H1 (cell line): ENCODE data around the gene ATP7B. TPM values are rescaled to one million over a fixed set of nuclear protein-coding genes. Genes with fewer than 3 reads are reported as not detected.
A peak's percentile ranks its signal among the peaks of the same experiment; 100 is the strongest.

Experiments used
- CTCF ChIA-PET: fragments of 300-600 bp; sonication (Branson Sonifier 250); formaldehyde crosslinking; loops from one replicate; lab custom pipeline; 2021; ENCODE audit not compliant: partially characterized antibody; lab: Charles Lee
- POLR2A ChIA-PET: fragments of 300-600 bp; sonication (Branson Sonifier 250); formaldehyde crosslinking; loops from one replicate; lab custom pipeline; 2021; ENCODE audit warnings: inconsistent platforms; ENCODE audit not compliant: partially characterized antibody; lab: Charles Lee
- DNase-seq, 2 experiments: peaks; one replicate each; pipeline versions ENCODE4 v3.0.0 to v3.0.0-alpha.2; 2010 to 2022; ENCODE audit warnings: low spot score in 2 of 2, low read depth in 1 of 2, mixed read lengths in 1 of 2
- FAIRE-seq: peaks from 2 replicates; lab custom pipeline; 2011; peaks lifted over from hg19 to GRCh38; lab: Jason Lieb, UNC
- H2AFZ ChIP-seq: 2 replicates; pipeline ENCODE4 v1.8.1; 2012; ENCODE audit warnings: low read length, inconsistent platforms
- H2AK5ac ChIP-seq: 2 replicates; pipeline ENCODE4 v1.6.1; 2013; ENCODE audit warnings: low read depth, low read length
- H2BK120ac ChIP-seq: replicated peaks from 2 replicates; pipeline ENCODE3; 2013; ENCODE audit warnings: low read depth, low read length, inconsistent platforms
- H2BK12ac ChIP-seq: 2 replicates; pipeline ENCODE4 v1.6.1; 2013; ENCODE audit warnings: low read depth, low read length
- H2BK15ac ChIP-seq: 2 replicates; pipeline ENCODE4 v1.6.1; 2013; ENCODE audit warnings: low read length
- H2BK20ac ChIP-seq: 2 replicates; pipeline ENCODE4 v1.6.1; 2013; ENCODE audit warnings: low read length
- H2BK5ac ChIP-seq: 2 replicates; pipeline ENCODE4 v1.6.1; 2013; ENCODE audit warnings: low read depth, low read length
- H3K14ac ChIP-seq: 2 replicates; pipeline ENCODE4 v1.6.1; 2013; ENCODE audit warnings: inconsistent platforms; ENCODE audit not compliant: insufficient read length
- H3K18ac ChIP-seq: 2 replicates; pipeline ENCODE4 v1.6.1; 2013; ENCODE audit warnings: low read length; ENCODE audit errors: extremely low read depth
- H3K23ac ChIP-seq: 2 replicates; pipeline ENCODE4 v1.6.1; 2013; ENCODE audit warnings: inconsistent platforms; ENCODE audit not compliant: insufficient read length
- H3K23me2 ChIP-seq: 2 replicates; pipeline ENCODE4 v1.6.1; 2013; ENCODE audit warnings: low read depth, low read length
- H3K27ac ChIP-seq: 2 replicates; pipeline ENCODE4 v1.6.1; 2011; ENCODE audit warnings: low read depth, low read length, inconsistent platforms
- H3K27me3 ChIP-seq, 4 experiments: replicated peaks in 1 of 4; 1 replicate in 1 of 4; 2 replicates in 3 of 4; pipeline versions ENCODE4 v1.6.1 to v1.8.1; 2011 to 2013; ENCODE audit warnings: low read length in 3 of 4, mild to moderate bottlenecking in 3 of 4, inconsistent platforms in 2 of 4, mixed read lengths in 2 of 4, moderate library complexity in 1 of 4; ENCODE audit not compliant: control insufficient read depth in 3 of 4, insufficient read depth in 3 of 4; ENCODE audit errors: extremely low read depth in 1 of 4
- H3K36me3 ChIP-seq, 4 experiments: 2 replicates each; pipeline versions ENCODE4 v1.6.1 to v1.8.1; 2011 to 2013; ENCODE audit warnings: mild to moderate bottlenecking in 4 of 4, low read length in 3 of 4, moderate library complexity in 2 of 4, control low read depth in 1 of 4, inconsistent platforms in 1 of 4; ENCODE audit not compliant: insufficient read depth in 4 of 4, control insufficient read depth in 2 of 4
- H3K4ac ChIP-seq: replicated peaks from 2 replicates; pipeline ENCODE3; 2013; ENCODE audit warnings: low read length, low read depth, mixed read lengths, inconsistent platforms; ENCODE audit not compliant: insufficient read length
- H3K4me1 ChIP-seq, 4 experiments: replicated peaks in 1 of 4; 1 replicate in 1 of 4; 2 replicates in 3 of 4; pipeline versions ENCODE4 v1.6.1 to v1.8.1; 2011 to 2013; ENCODE audit warnings: low read length in 3 of 4, inconsistent platforms in 2 of 4, mixed read lengths in 1 of 4; ENCODE audit not compliant: insufficient read depth in 4 of 4, control insufficient read depth in 3 of 4
- H3K4me2 ChIP-seq, 2 experiments: 2 replicates each; pipeline versions ENCODE4 v1.6.1 to v1.8.1; 2011 to 2013; ENCODE audit warnings: low read depth in 2 of 2, low read length in 2 of 2, control low read depth in 1 of 2, inconsistent platforms in 1 of 2, mild to moderate bottlenecking in 1 of 2; ENCODE audit not compliant: insufficient read depth in 1 of 2
- H3K4me3 ChIP-seq, 4 experiments: fragments of 200-600, 300-600 bp in 1 of 4; sonication (generic), shearing (Covaris generic), sonication (Bioruptor Twin) in 1 of 4; 2 replicates each; pipeline versions ENCODE4 v1.5.1 to v1.8.1; 2011 to 2016; ENCODE audit warnings: low read length in 4 of 4, low read depth in 3 of 4, control low read depth in 2 of 4, inconsistent platforms in 2 of 4, mild to moderate bottlenecking in 2 of 4, mixed read lengths in 1 of 4, moderate library complexity in 1 of 4; ENCODE audit not compliant: insufficient read depth in 2 of 4; ENCODE audit errors: extremely low read depth in 1 of 4
- H3K56ac ChIP-seq: replicated peaks from 2 replicates; pipeline ENCODE3; 2013; ENCODE audit warnings: low read depth, mild to moderate bottlenecking, mixed read lengths, low read length, inconsistent platforms; ENCODE audit not compliant: insufficient read length
- H3K79me1 ChIP-seq: 2 replicates; pipeline ENCODE4 v1.6.1; 2013; ENCODE audit warnings: low read depth, low read length, control low read depth
- H3K79me2 ChIP-seq, 2 experiments: 2 replicates each; pipeline versions ENCODE4 v1.6.1 to v1.8.1; 2012 to 2013; ENCODE audit warnings: low read length in 2 of 2, mild to moderate bottlenecking in 2 of 2, inconsistent platforms in 1 of 2; ENCODE audit not compliant: insufficient read depth in 2 of 2, control insufficient read depth in 1 of 2
- H3K9ac ChIP-seq, 4 experiments: replicated peaks in 1 of 4; 1 replicate in 1 of 4; 2 replicates in 3 of 4; pipeline versions ENCODE4 v1.6.1 to v1.8.1; 2011 to 2013; ENCODE audit warnings: low read depth in 3 of 4, low read length in 3 of 4, control low read depth in 2 of 4, mild to moderate bottlenecking in 2 of 4, moderate library complexity in 2 of 4, inconsistent platforms in 1 of 4; ENCODE audit errors: extremely low read depth in 1 of 4
- H3K9me3 ChIP-seq, 2 experiments: 2 replicates each; pipeline versions ENCODE4 v1.6.1 to v1.8.1; 2012 to 2013; ENCODE audit warnings: mild to moderate bottlenecking in 2 of 2, moderate library complexity in 2 of 2, control low read depth in 1 of 2, inconsistent platforms in 1 of 2, low read depth in 1 of 2, low read length in 1 of 2, mixed read lengths in 1 of 2; ENCODE audit not compliant: insufficient read depth in 2 of 2
- H4K20me1 ChIP-seq, 2 experiments: replicated peaks in 1 of 2; 2 replicates each; pipeline versions ENCODE3 to v1.8.1; 2011 to 2013; ENCODE audit warnings: inconsistent platforms in 2 of 2, low read length in 2 of 2, mild to moderate bottlenecking in 1 of 2; ENCODE audit not compliant: insufficient read depth in 2 of 2, control insufficient read depth in 1 of 2
- H4K5ac ChIP-seq: 2 replicates; pipeline ENCODE4 v1.6.1; 2013; ENCODE audit warnings: low read length, low read depth, mixed read lengths, inconsistent platforms; ENCODE audit not compliant: insufficient read length
- H4K8ac ChIP-seq: 2 replicates; pipeline ENCODE4 v1.8.0; 2013; ENCODE audit warnings: mild to moderate bottlenecking, moderate library complexity, low read length, inconsistent platforms; ENCODE audit not compliant: insufficient read depth; ENCODE audit errors: extremely low read depth
- H4K91ac ChIP-seq: replicated peaks from 2 replicates; pipeline ENCODE3; 2013; ENCODE audit warnings: low read length, mixed read lengths, inconsistent platforms; ENCODE audit not compliant: insufficient read length
- CBX5 ChIP-seq: fragments of 300-800, 300-1000 bp; sonication (generic); IDR thresholded peaks from 2 replicates; pipeline ENCODE4 v1.7.1; 2016; ENCODE audit warnings: antibody characterized with exemption, low read length, low read depth
- CTBP2 ChIP-seq: IDR thresholded peaks from 2 replicates; pipeline ENCODE4 v1.7.0; 2011; ENCODE audit warnings: borderline replicate concordance, mild to moderate bottlenecking, moderate library complexity, mixed read lengths, low read length; ENCODE audit not compliant: insufficient read depth, insufficient read length
- EZH2 ChIP-seq: fragments of 200-600 bp; sonication (generic); IDR thresholded peaks from 2 replicates; pipeline ENCODE4 v1.7.1; 2012; ENCODE audit warnings: low read depth, mild to moderate bottlenecking, moderate library complexity, low read length, inconsistent platforms; ENCODE audit not compliant: severe bottlenecking
- KDM4A ChIP-seq: IDR thresholded peaks from one replicate; pipeline ENCODE4 v1.7.1; 2012; ENCODE audit warnings: low read depth, mild to moderate bottlenecking, moderate library complexity, low read length, inconsistent platforms; ENCODE audit not compliant: severe bottlenecking
- KDM5A ChIP-seq: fragments of 200-600 bp; IDR thresholded peaks from 2 replicates; pipeline ENCODE4 v1.7.1; 2012; ENCODE audit warnings: mild to moderate bottlenecking, low read length, inconsistent platforms, mixed read lengths
- RXRA ChIP-seq: IDR thresholded peaks from 2 replicates; pipeline ENCODE4 v1.6.1; 2011; ENCODE audit warnings: low read depth, mild to moderate bottlenecking, low read length, moderate library complexity; ENCODE audit not compliant: insufficient read depth
- SAP30 ChIP-seq: fragments of 300-600 bp; sonication (generic); IDR thresholded peaks from 2 replicates; pipeline ENCODE4 v1.7.1; 2012; ENCODE audit warnings: low read length, moderate library complexity, mild to moderate bottlenecking, inconsistent platforms; ENCODE audit not compliant: insufficient read depth, insufficient replicate concordance
- SP4 ChIP-seq: IDR thresholded peaks from 2 replicates; pipeline ENCODE4 v1.6.1; 2012; ENCODE audit warnings: low read length, inconsistent platforms
- WGBS, 2 experiments: shearing (Covaris generic) in 1 of 2; methylation state at CpG; one replicate each; pipeline versions ENCODE4 v1.1.6 to v1.1.7; 2013 to 2015; ENCODE audit warnings: low lambda C conversion rate in 2 of 2, mixed read lengths in 2 of 2, inconsistent platforms in 1 of 2, low coverage in 1 of 2, missing lambda C conversion rate in 1 of 2; ENCODE audit not compliant: insufficient replicate concordance in 2 of 2, insufficient coverage in 1 of 2, insufficient read length in 1 of 2; ENCODE audit errors: extremely low coverage in 1 of 2, missing lambda C conversion rate in 1 of 2; 5-methylcytosine and 5-hydroxymethylcytosine counted together
- polyA plus RNA-seq, 7 experiments: library from polyadenylated mRNA; depleted of rRNA in 3 of 7; stranded (reverse) in 5 of 7; unstranded in 2 of 7; fragments of >200 nt in 5 of 7; fragments of 200-250 nt in 2 of 7; gene quantifications; 1 replicate in 5 of 7; 2 replicates in 1 of 7; 4 replicates in 1 of 7; pipeline versions ENCODE4 v1.2.1 to v1.2.3, GENCODE V29; 2011 to 2013; ENCODE audit warnings: missing spikeins in 2 of 7, mixed read lengths in 2 of 7
- total RNA-seq: library from RNA; stranded (reverse); fragmentation: NEBNext Ultra II Directional; extraction: Animal tissue kit (Norgen Biotek cat#: 25700); gene quantifications from 2 replicates; pipeline ENCODE4 v1.2.1, GENCODE V29; 2021
- TF ChIP-seq, protein P1 (sequence below), 3 experiments: IDR thresholded peaks; 1 replicate in 2 of 3; 2 replicates in 1 of 3; pipeline versions ENCODE4 v1.5.1 to v1.6.1; 2011; ENCODE audit warnings: low read length in 3 of 3, mild to moderate bottlenecking in 3 of 3, inconsistent platforms in 2 of 3, low read depth in 1 of 3, moderate library complexity in 1 of 3; ENCODE audit not compliant: insufficient read depth in 1 of 3; ENCODE audit errors: control extremely low read depth in 1 of 3

Gene ATP7B
- total and polyA plus RNA-seq, 2 of the 8 experiments (the other 6 are each of a cell fraction or from before 2014, with no cell fraction given) = 4.1 to 9.2 TPM

DNA sequence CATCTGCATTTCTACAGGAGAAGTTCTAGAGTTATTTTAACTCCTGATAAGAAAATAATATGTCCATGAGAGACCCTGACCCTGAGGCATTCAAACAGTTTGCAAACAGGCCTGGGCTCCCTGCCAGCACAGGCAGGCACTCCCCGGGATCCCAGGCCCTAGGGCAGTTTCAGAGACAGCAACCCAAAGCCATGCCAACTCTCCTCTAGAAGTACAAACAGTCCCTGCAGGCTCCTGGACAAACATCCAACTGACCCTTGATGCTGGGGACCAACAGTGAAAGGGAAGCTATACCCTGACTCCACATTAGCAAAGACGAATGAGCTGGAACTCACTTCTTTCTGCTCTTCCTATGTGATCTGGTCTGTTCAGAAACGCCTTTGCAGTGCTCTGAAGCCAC, 104.7 kb downstream of the ATP7B start:
- POLR2A ChIA-PET = interaction anchor here (1.0 kb wide), 1 partner anchor 12 kb away, joined by 3 read pairs; no protein-coding TSS in a partner anchor
- H3K4ac ChIP-seq = no peak overlapping the region
- H2AK5ac ChIP-seq = no peak overlapping the region
- no peak overlapping the region for H3K9ac ChIP-seq
- no peak overlapping the region for H3K4me2 ChIP-seq
- H4K5ac ChIP-seq = no peak overlapping the region
- H4K91ac ChIP-seq = no peak overlapping the region
- 82% methylated on average over 3 of the region's 3 CpGs; no CpG with 5 or more reads in 1 of the 2 experiments for WGBS, 2 experiments
- peak overlapping the region; percentile 35; the same call in 1 of the 2 replicates for H4K8ac ChIP-seq
- H2AFZ ChIP-seq = no peak overlapping the region
- no peak overlapping the region for H3K18ac ChIP-seq
- DNase-seq (no peak), FAIRE-seq (no peak)
- no peak overlapping the region for H3K56ac ChIP-seq
- no peak overlapping the region for H2BK20ac ChIP-seq
- H3K23me2 ChIP-seq = no peaks in the 10 kb centered on the region
- H3K27ac ChIP-seq = no peak overlapping the region
- CTCF ChIA-PET = interaction anchor here (0.7 to 4.1 kb wide), 6 partner anchors 10 to 98 kb away, joined by 3 to 20 read pairs (median 4); partner anchors contain the start of gene TMEM272
- no peak overlapping the region for H3K4me3 ChIP-seq
- peaks cover 0 to 2% of the 10 kb centered on the region in 2 experiments for H4K20me1 ChIP-seq
- H2BK15ac ChIP-seq = no peak overlapping the region
- no peaks in the 10 kb centered on the region for H3K36me3 ChIP-seq
- no peak overlapping the region for H3K14ac ChIP-seq
- no peak overlapping the region for H2BK12ac ChIP-seq
- H2BK120ac ChIP-seq = no peak overlapping the region
- H3K79me1 ChIP-seq = no peaks in the 10 kb centered on the region; the same call in 1 of the 2 replicates
- H3K4me1 ChIP-seq = peaks cover 0 to 5% (median under 1%) of the 10 kb centered on the region in 4 experiments; a peak in 2 of 7 replicates
- H3K27me3 ChIP-seq = no peaks in the 10 kb centered on the region
- H2BK5ac ChIP-seq = no peak overlapping the region
- H3K23ac ChIP-seq = no peak overlapping the region
- no peaks in the 10 kb centered on the region for H3K79me2 ChIP-seq
- no peaks in the 10 kb centered on the region for H3K9me3 ChIP-seq
- TF ChIP-seq KDM4A (no peak), RXRA (no peak), CTBP2 (no peak), EZH2 (no peak), SP4 (no peak), SAP30 (no peak), CBX5 (no peak), KDM5A (no peak)
- TF ChIP-seq, protein P1, sequence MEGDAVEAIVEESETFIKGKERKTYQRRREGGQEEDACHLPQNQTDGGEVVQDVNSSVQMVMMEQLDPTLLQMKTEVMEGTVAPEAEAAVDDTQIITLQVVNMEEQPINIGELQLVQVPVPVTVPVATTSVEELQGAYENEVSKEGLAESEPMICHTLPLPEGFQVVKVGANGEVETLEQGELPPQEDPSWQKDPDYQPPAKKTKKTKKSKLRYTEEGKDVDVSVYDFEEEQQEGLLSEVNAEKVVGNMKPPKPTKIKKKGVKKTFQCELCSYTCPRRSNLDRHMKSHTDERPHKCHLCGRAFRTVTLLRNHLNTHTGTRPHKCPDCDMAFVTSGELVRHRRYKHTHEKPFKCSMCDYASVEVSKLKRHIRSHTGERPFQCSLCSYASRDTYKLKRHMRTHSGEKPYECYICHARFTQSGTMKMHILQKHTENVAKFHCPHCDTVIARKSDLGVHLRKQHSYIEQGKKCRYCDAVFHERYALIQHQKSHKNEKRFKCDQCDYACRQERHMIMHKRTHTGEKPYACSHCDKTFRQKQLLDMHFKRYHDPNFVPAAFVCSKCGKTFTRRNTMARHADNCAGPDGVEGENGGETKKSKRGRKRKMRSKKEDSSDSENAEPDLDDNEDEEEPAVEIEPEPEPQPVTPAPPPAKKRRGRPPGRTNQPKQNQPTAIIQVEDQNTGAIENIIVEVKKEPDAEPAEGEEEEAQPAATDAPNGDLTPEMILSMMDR (IDR thresholded peaks at IDR 0.05; ENCODE audit: control extremely low read depth in 1 of 3, insufficient read depth in 1 of 3, low read depth in 1 of 3, low read length in 3 of 3) = no peak
